ENCODE measurements around the gene LAMA3. TPM values are rescaled to one million over a fixed set of nuclear protein-coding genes. Genes with fewer than 3 reads are reported as not detected.

LAMA3 gene
- total and polyA plus RNA-seq, 2 of the 13 experiments (the other 11 are each of a cell fraction or from before 2014, with no cell fraction given): 0.45 to 2.2 TPM

DNA sequence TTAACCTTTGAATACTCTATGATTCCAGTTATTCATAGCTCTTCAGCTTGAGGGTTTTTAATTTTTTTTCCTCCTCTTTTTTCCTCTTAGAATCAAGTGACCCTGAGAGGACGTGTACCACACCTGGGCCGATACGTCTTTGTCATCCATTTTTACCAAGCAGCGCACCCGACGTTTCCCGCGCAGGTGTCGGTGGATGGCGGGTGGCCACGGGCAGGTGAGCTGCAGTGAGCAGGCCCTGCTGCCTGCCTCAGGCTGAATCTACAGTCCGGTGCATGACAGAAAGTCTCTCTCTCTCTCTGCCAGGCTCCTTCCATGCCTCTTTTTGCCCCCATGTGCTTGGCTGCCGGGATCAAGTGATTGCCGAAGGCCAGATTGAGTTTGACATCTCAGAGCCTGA, 153.1 kb downstream of the LAMA3 start (continued):
- TF ChIP-seq, protein P1, sequence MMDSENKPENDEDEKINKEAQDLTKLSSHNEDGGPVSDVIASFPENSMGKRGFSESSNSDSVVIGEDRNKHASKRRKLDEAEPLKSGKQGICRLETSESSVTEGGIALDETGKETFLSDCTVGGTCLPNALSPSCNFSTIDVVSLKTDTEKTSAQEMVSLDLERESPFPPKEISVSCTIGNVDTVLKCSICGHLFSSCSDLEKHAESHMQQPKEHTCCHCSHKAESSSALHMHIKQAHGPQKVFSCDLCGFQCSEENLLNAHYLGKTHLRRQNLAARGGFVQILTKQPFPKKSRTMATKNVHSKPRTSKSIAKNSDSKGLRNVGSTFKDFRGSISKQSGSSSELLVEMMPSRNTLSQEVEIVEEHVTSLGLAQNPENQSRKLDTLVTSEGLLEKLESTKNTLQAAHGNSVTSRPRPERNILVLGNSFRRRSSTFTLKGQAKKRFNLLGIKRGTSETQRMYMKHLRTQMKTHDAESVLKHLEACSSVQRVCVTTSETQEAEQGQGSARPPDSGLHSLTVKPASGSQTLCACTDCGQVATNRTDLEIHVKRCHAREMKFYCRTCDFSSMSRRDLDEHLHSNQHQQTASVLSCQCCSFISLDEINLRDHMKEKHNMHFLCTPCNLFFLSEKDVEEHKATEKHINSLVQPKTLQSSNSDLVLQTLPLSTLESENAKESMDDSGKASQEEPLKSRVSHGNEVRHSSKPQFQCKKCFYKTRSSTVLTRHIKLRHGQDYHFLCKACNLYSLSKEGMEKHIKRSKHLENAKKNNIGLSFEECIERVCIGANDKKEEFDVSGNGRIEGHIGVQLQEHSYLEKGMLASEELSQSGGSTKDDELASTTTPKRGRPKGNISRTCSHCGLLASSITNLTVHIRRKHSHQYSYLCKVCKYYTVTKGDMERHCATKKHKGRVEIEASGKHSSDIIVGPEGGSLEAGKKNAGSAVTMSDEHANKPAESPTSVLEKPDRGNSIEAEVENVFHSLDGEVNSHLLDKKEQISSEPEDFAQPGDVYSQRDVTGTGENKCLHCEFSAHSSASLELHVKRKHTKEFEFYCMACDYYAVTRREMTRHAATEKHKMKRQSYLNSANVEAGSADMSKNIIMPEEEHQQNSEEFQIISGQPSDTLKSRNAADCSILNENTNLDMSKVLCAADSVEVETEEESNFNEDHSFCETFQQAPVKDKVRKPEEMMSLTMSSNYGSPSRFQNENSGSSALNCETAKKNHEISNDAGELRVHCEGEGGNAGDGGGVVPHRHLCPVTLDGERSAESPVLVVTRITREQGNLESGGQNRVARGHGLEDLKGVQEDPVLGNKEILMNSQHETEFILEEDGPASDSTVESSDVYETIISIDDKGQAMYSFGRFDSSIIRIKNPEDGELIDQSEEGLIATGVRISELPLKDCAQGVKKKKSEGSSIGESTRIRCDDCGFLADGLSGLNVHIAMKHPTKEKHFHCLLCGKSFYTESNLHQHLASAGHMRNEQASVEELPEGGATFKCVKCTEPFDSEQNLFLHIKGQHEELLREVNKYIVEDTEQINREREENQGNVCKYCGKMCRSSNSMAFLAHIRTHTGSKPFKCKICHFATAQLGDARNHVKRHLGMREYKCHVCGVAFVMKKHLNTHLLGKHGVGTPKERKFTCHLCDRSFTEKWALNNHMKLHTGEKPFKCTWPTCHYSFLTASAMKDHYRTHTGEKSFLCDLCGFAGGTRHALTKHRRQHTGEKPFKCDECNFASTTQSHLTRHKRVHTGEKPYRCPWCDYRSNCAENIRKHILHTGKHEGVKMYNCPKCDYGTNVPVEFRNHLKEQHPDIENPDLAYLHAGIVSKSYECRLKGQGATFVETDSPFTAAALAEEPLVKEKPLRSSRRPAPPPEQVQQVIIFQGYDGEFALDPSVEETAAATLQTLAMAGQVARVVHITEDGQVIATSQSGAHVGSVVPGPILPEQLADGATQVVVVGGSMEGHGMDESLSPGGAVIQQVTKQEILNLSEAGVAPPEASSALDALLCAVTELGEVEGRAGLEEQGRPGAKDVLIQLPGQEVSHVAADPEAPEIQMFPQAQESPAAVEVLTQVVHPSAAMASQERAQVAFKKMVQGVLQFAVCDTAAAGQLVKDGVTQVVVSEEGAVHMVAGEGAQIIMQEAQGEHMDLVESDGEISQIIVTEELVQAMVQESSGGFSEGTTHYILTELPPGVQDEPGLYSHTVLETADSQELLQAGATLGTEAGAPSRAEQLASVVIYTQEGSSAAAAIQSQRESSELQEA (CRISPR knock-in tag; IDR thresholded peaks at IDR 0.05; ENCODE audit: not compliant biosample characterization): no peak
- TF ChIP-seq ZNF772 (CRISPR knock-in tag; IDR thresholded peaks at IDR 0.05): no peak

DNA sequence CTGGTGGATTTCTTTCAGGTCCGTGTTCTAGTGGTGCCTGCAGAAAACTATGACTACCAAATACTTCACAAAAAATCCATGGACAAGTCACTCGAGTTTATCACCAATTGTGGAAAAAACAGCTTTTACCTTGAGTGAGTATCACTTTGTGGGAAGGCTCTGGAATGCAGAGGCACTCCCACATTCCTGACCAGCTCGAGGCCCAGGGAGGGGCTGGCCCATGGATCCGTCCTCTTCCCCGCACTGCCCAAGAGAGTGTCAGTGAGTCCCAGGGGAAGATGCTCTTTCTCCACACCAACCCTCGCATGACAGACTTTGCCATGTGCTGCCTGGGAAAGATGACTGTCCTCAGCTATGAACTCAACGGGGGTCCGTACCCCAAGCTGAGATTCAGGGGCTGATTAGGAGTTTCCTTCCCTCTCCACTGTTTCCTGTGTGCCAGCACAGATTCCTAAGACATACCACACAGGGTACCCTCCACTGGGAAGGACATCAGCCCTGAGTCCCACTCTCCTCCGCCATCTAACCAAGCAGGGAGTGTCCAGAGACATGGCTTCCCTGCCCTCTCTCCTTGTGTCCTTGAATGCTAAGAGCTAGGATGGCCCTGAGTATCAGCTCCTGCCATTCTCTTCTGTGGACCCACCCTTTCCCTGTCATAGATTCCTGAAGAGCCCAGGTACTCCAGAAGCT, 155.9 kb downstream of the LAMA3 start:
- Histone ChIP-seq H3K9ac (ENCODE audit: insufficient read depth, low read depth, low read length) (no peak overlapping the region), H3K27ac (ENCODE audit: extremely low read length, insufficient read depth, low read length) (no peak overlapping the region), H3K9me3 (ENCODE audit: low read length) (no peaks in the 10 kb centered on the region), H4K20me1 (ENCODE audit: insufficient read depth, low read length) (no peaks in the 10 kb centered on the region), H3K27me3 (ENCODE audit: control insufficient read depth in 1 of 2, insufficient read depth in 2 of 2, low read length in 2 of 2) (no peaks in the 10 kb centered on the region), H3K4me1 (ENCODE audit: insufficient read depth, low read length) (peaks cover 14% of the 10 kb centered on the region), H2AFZ (ENCODE audit: low read length) (no peak overlapping the region), H3K4me2 (ENCODE audit: low read depth, low read length) (no peak overlapping the region), H3K4me3 (replicated peaks in 1 of 3; ENCODE audit: insufficient read depth in 1 of 3, low read depth in 2 of 3, low read length in 3 of 3) (no peak overlapping the region), H3K36me3 (replicated peaks in 1 of 2; ENCODE audit: control insufficient read depth in 1 of 2, insufficient read depth in 2 of 2, low read length in 2 of 2) (no peaks in the 10 kb centered on the region), H3K79me2 (ENCODE audit: insufficient read depth, low read length) (no peaks in the 10 kb centered on the region)
- ChIA-PET POLR2A (no interaction called here), CTCF (ENCODE audit: low intra/inter-chr PET ratio, low total read pairs) (no interaction called here)
- intact Hi-C loops (cut with micrococcal nuclease; ENCODE audit: unreplicated experiment) (no loop called here), in situ Hi-C loops (cut with HindIII; ENCODE audit: extremely low pct_ligation_motif_present, low pct_unique_long_range_greater_than_20kb) (no loop called here)
- FAIRE-seq (no peak), ATAC-seq (peak; percentile 57), DNase-seq (ENCODE audit: low spot score) (no peak)
- 27% methylated on average over 8 of the region's 9 CpGs for WGBS (ENCODE audit: low lambda C conversion rate)
- no TSS peak for BruUV-seq (replicated peaks)
- no peak for TF ChIP-seq MEF2D (CRISPR knock-in tag; IDR thresholded peaks at IDR 0.05)
- TF ChIP-seq YY1 (IDR thresholded peaks at IDR 0.05; ENCODE audit: insufficient read depth, insufficient replicate concordance, low read depth, low read length): no peak
- no peak for TF ChIP-seq ZNF253 (CRISPR knock-in tag; IDR thresholded peaks at IDR 0.05; ENCODE audit: borderline replicate concordance)
- no peak for TF ChIP-seq YEATS2 (CRISPR knock-in tag; IDR thresholded peaks at IDR 0.05; ENCODE audit: borderline replicate concordance)
- TF ChIP-seq NPAS2 (CRISPR knock-in tag; IDR thresholded peaks at IDR 0.05; ENCODE audit: borderline replicate concordance): no peak
- TF ChIP-seq, protein P2, sequence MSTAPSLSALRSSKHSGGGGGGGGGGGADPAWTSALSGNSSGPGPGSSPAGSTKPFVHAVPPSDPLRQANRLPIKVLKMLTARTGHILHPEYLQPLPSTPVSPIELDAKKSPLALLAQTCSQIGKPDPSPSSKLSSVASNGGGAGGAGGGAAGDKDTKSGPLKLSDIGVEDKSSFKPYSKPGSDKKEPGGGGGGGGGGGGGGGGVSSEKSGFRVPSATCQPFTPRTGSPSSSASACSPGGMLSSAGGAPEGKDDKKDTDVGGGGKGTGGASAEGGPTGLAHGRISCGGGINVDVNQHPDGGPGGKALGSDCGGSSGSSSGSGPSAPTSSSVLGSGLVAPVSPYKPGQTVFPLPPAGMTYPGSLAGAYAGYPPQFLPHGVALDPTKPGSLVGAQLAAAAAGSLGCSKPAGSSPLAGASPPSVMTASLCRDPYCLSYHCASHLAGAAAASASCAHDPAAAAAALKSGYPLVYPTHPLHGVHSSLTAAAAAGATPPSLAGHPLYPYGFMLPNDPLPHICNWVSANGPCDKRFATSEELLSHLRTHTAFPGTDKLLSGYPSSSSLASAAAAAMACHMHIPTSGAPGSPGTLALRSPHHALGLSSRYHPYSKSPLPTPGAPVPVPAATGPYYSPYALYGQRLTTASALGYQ (CRISPR knock-in tag; IDR thresholded peaks at IDR 0.05): no peak
- no peak for TF ChIP-seq AKAP8 (CRISPR knock-in tag; IDR thresholded peaks at IDR 0.05)
- TF ChIP-seq RAD21 (CRISPR knock-in tag; IDR thresholded peaks at IDR 0.05): no peak
- TF ChIP-seq ZNF234 (CRISPR knock-in tag; conservative IDR thresholded peaks at IDR 0.05): no peak
